NCI-H2029 (cell line): ENCODE data around the gene OSBP2.

Source experiments
- DNase-seq: peaks from one replicate; lab custom pipeline; 2025; lab: John Stamatoyannopoulos, UW

The OSBP2 gene

GRCh38 chr22:30843245-30843644, 148.6 kb downstream of the OSBP2 start:
- DNase-seq = no peak

DNA sequence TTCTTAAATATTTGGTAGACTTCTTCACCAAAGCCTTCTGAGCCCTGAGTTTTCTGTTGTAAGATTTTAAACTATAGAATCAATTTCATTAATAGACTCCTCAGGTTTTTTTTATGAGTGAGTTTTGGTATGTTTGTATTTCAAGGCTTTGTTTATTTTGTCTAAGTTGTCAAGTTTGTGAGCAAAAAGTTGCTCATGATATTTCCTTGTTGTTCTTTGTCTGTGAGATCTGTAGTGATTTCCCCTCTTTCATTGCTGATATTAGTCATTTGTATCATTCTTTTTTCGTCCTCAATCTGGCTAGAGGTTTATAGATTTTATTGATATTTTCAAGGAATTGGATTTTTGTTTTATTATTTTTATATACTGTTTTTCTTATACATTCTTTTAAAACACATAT, 152.9 kb downstream of the OSBP2 start:
- no peak for DNase-seq

DNA sequence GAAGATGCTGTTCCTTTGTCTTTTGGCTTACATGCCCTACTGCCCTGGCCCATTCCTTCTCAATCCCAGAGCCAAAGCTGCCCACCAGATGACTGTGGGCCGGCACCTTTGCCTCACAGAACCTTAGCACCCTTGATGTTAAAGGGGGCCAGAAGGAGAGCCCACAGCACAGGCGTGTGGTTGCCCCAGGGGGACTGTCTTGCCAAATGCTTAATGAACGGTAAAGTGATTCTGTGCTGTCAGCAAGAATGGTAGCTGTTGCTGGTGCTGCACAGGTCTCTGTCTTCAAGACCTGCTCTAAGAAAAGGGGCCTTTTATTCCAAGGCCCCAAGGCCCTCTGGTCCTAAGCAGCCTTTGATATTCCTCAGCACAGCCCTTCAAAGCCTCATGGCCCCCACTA, 160.6 kb downstream of the OSBP2 start:
- no peak for DNase-seq

- DNase-seq = no peak
Observed at GRCh38 chr22:30855677-30856518, 161.2 kb downstream of the OSBP2 start.

GRCh38 chr22:30856741-30857502, 162.2 kb downstream of the OSBP2 start:
- DNase-seq = no peak

DNA sequence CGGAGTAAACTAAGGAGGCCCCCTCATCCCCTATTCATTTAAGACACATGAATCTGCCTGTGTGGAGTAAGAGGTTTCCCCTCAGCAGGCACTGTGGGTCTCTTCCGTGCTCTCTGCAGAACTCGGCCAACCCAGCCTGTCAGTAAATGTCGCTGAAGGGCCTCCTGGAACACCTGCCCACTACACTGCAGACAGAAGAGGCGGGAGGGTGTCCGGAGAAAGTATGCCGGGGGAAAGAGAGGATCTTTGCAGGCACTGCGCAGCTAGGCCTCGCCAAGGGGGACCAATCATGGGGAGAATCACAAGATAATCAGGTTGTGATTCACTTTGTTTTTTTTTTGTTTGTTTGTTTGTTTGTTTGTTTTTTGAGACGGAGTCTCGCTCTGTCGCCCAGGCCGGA, 163.1 kb downstream of the OSBP2 start:
- DNase-seq = no peak

GRCh38 chr22:30858976-30859713, 164.5 kb downstream of the OSBP2 start:
- DNase-seq = no peak

GRCh38 chr22:30859714-30860095, 165.0 kb downstream of the OSBP2 start:
- DNase-seq = no peak

DNA sequence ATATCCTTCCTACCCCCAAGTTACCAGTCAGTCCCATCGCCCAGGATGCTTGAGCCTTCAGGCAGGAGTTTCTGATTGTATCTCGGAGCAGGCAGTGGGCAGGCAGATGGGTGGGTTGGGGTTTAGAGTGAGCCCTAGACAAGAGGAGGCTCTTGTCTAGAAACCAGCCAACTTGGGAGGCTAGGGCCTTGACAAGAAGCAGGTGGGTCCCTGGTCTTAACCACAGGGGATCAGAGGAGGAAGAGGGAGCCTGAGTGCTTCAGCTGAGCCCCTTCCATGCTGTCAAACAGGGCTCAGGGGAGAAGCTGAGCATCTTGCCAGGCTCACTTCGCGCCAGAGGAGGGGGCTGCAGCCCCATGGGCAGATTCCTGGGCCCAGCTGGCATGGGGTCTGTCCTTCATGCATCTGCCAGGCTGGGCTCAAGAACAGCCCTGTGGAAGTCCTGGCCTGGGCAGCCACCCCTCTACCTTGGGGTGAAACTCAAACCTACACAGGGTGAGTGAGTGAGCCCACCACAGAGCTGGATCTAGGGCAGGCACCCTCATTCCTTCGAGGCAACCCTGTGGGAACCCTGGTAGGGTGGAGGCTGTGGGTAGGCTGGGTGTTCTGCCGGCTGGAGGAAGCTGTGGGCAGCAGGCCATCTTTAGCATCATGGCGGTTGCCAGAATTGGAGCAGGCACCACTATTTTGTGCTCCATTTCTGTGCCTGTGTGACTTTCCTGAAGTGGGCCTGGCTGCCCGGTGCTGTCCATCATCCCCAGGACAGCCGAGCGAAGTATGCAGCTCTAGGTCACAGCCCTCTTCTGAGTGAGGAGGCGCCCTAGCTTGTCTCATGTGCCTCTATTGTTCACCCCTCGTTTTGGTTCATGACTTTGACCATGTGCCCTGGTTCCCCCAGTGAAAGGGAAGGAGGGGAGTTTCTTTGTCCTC, 165.8 kb downstream of the OSBP2 start:
- DNase-seq = no peak

- DNase-seq = no peak
Observed at GRCh38 chr22:30861131-30861530, 166.5 kb downstream of the OSBP2 start.

GRCh38 chr22:30861688-30862552, 167.2 kb downstream of the OSBP2 start:
- no peak for DNase-seq

- DNase-seq = no peak
Observed at GRCh38 chr22:30863081-30863833, 168.6 kb downstream of the OSBP2 start.

DNA sequence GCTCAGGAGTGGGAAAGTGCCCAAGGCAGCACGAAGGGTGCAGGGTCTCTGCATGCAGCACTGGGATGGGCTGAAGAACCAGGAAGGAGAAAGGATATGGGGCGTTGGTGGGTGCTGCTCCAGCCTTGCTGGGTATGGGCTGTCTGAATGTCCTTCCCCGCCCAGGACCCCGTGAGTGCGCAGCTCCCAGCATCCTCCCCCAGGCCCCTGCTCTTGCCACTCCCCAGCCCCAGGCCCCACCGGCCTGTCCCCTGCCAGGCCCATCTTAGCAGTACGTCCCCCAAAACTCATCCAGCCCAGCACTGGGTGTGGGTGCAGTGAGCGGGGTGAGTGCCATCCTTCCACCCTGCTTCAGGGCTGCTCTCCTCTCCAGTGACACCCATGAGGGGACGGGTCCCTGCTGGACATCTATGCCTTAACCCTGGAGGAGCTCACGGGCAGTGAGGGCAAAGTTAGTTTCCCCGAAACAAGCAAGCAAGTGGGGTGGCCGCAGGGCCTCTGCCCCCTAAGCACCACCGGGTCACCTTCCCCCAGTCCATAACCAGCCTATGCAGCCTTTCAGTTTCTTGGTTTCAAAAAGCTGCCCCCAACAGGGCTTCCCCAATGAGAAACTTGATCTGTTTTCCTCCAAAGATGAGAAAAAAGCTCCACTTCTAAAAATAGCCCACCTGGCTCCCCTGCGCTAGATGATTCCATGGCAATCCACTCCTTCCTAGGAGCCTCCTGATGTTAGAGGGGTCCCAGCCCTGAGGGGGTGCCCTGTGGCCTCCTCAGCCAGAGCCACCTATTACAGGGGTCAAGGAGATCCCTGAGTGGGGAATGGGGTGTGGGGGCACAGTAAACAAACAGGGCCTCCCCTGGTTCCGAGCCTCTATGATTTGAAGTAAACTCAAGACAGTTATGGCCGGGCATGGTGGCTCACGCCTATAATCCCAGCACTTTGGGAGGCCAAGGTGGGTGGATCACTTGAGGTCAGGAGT, 170.1 kb downstream of the OSBP2 start:
- no peak for DNase-seq

DNA sequence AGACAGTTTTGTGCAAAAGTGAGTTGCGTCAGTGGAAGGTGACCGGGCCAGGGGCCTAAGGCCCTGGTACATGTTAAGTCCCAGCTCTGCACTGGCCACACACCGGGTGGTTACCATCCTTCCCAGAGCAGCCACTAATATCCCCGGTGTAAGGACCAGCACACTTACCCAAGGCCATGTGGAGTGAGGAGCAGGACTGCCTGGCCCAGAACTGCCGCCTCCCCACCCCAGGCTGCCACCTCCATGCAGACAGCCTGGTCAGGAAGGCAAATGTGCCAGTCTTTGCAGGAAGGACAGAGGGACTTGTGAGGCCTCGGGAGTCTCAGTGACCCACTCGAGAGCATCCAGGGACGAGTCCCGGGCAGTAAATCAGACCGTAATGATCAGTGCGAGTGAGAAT, 171.0 kb downstream of the OSBP2 start:
- DNase-seq = no peak

- DNase-seq = no peak
Observed at GRCh38 chr22:30866216-30866615, 171.5 kb downstream of the OSBP2 start.

DNA sequence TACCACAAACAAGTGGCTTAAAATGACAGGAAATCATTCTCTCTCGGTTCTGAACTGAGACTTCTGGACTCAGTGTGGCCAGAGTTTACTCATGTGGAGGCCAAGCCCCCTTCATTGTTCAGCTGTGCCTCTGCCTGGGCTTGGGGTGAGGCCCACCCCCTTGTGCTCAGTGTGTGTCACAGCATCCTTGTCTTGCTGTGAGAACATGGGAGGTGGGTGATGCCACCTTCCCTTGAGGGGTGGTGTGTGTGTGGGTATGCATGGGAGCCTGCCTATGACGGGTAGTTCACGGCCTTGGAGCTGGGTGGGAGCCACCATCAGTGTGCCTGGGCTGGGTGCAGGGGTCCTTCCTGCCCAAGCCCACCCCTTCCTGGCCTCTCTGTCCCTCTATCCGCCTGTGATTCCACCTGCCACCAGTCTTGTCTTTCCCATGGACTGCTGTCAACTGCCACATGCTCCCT, 172.2 kb downstream of the OSBP2 start:
- no peak for DNase-seq

DNA sequence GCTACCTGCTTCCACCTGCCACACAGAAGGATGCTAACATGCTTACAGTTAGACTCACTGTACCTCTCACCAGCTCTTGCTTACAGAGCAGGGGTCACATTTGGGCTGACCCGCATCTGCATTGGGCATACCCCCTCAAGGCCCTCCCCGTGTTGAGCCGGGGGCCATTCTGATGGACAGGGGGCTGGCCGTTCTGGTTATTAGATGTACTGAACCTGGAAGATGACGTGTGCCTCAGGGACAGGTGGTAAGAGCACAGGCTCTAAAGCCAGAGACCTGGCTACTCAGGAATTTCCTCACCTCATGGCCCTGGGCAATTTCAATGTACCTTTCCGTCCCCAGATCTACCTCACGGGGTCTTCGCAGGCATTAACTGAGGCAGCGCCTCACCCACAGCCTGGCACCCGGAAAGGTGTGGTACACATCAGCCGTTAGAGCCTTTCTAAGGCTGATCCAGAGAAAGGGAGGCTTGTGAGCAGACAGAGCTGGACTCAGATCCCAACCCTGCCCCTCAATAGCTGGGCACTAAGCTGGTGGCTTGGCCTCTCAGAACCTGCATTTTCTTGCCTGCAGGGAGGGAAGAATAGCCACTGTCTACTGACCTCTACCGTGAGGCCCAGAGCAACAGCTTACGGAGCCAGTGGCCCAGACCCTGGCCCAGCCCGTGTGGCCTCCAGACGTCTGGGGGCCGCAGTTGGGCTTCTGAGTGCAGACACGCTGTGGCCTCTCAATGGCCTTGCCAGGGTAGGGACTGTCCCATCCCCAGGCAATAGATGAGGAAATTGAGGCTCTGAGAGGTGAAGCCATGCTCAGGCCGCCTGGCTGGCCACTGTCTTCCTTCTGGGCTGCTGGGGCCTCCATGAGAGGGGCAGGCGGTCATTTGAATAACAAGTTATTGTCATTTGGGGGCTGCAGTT, 173.3 kb downstream of the OSBP2 start:
- DNase-seq = no peak
